Uterus (tissue), 2 donors: ENCODE results near the gene E2F6.

Source experiments
- CTCF ChIP-seq, 4 experiments: fragments of 200-600 bp in 2 of 4; fragments of 450-650 bp in 2 of 4; sonication (generic) in 2 of 4; IDR thresholded peaks; one replicate each; pipeline ENCODE4 v1.5.1; 2016 to 2019; ENCODE audit warnings: antibody characterized with exemption in 4 of 4, mild to moderate bottlenecking in 2 of 4, moderate library complexity in 1 of 4
- POLR2A ChIP-seq, 2 donors: fragments of 450-650 bp; IDR thresholded peaks; one replicate each; pipeline ENCODE4 v1.6.1; 2016; ENCODE audit warnings: antibody characterized with exemption in 2 of 2, mild to moderate bottlenecking in 1 of 2, moderate library complexity in 1 of 2

GRCh38 chr2:11412449-11412810 is 53.5 kb downstream of the E2F6 start:
- TF ChIP-seq POLR2A (IDR thresholded peaks at IDR 0.05) (no peak), CTCF (IDR thresholded peaks at IDR 0.05) (no peak)
